GM10847 (cell line): Measurements from ENCODE around the gene WDR20.

Experiments used
- POLR2A ChIP-seq: IDR thresholded peaks from 2 replicates; pipeline ENCODE4 v1.6.1; 2011; ENCODE audit not compliant: insufficient read length; ENCODE audit errors: extremely low read depth

WDR20 gene

DNA sequence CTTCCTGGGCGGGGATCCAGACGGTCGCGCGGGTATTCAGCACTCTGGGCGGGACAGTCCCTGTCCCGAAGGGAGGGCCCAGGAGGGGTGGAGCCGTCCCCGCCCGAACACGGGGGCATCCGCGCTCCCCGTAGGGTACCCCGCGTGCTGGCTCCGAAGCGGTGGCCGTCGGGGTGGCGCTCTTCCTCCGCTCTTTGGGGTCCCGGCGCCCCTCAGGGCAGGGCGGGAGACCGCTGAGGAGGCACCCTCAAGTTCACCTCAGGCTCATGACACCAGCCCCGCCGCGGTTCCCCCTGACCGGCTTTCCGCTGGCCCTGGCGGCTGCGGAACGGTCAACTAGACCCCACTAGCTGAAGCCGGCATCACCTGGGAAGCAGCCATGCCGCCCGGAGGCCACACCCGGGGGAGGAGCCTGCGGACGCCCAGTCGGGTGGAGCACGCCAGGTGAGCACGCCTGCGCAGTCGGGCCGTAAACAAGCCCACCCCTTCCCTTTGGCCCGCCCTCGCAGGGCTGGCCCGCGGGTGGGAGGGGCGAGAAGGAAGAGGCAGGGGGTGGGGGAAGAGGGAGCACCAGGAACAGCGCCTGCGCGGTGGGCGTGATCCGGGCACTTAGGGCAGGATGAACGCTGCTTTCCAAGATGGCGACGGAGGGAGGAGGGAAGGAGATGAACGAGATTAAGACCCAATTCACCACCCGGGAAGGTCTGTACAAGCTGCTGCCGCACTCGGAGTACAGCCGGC lies at the start of gene WDR20:
TSS of gene WDR20 (plus strand) at position 612 of the 741 bp plus-strand sequence. CDS start at position 639, 27 bp downstream.
- TF ChIP-seq POLR2A: peak; percentile 41

DNA sequence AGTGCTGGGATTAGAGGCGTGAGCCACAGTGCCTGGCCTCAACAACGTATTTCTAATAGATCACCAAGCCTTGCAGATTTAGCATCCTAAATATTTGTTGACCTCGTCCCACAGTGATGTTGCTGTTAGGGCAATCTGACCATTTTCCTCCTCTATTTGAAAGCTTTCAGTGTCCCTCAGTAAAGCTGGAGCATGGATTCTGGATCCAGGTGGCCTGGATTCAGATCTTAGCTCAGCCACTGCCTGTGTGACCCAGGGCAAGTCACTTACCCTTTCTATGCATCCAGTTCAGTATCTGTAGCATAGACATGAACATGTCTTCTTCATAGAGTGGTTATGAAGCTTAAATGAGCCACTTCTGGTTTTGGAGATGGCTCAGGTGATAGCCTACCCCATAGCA lies 49.0 kb upstream of the WDR20 start:
- TF ChIP-seq POLR2A: no peak

DNA sequence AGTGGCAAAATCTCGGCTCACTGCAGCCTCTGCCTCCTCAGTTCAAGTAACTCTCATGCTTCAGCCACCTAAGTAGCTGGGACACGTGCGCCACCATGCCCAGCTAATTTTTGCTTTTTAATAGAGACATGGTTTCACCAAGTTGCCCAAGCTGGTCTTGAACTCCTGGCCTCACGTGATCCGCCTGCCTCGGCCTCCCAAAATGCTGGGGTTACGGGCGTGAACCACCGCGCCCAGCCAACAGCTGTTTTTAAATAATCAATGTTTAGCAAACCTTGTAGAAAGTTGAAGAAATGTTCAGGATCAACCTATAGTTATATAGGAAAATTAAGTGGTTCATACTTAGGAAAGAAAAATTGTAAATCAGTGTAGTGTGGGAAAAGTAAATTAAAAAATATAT lies 46.9 kb upstream of the WDR20 start:
- no peak for TF ChIP-seq POLR2A

DNA sequence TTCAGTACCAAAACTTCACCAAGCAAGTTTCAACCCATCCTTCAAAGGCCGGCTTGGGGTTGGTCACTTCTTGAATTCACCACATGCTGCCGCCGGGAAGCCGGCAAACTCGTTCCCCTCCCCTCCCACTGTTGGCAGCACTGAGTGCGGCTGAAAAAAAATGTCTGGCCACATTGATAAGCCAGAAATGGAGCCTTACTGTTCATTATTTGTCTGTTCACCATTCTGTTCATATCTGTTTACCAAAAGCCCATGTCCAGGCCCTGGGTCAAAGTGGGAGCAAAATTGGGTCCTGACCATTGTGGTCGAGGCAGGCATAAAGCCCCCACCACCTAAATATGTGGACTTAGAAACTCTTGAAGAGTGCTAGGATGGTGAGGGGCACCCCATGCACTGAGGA lies 45.6 kb upstream of the WDR20 start:
- TF ChIP-seq POLR2A: no peak

- TF ChIP-seq POLR2A: no peak
These were observed 44.3 kb upstream of the WDR20 start for GRCh38 chr14:102095231-102095870.

- TF ChIP-seq POLR2A: no peak
These were observed 43.7 kb upstream of the WDR20 start for GRCh38 chr14:102095871-102096568.

- TF ChIP-seq POLR2A: no peak
These were observed 43.0 kb upstream of the WDR20 start for GRCh38 chr14:102096569-102097188.

DNA sequence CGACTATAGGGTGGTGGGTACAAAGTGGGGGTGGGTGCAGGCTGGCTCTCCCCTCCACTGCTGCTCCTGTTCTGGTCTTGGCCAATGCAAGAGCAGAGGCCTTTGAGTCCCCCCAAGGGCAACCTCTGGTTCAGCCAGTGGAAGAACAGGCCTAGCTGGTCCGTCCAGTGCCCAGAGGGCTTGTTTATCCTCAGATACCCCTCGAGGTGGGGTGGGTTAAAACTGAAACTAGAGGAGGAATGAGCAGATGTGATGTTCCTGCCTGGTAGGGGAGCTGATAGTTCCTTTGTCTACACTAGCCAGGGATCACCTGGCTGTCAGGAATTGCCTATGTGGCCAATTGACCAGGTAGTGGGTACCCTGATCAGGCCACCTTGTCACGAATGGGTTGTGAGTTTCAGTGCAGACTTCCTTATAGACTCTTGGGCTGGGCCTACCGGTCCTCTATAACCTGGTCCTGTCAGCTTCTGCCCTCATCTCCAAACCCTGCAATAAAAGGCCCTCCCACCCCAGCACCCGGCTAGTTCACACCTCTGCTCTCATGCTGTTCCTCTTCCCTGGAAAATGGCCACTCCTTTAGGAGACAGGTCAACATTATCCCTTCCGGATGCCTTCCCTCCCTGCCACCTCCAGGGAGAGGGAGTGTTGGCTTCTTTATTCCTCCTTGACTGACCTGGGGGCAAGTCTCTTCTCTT lies 42.1 kb upstream of the WDR20 start:
- TF ChIP-seq POLR2A: no peak

GRCh38 chr14:102103062-102103695 lies 36.5 kb upstream of the WDR20 start:
- TF ChIP-seq POLR2A: no peak

- TF ChIP-seq POLR2A: no peak
These were observed 34.3 kb upstream of the WDR20 start for GRCh38 chr14:102105369-102105768.

- TF ChIP-seq POLR2A: no peak
These were observed 28.6 kb upstream of the WDR20 start for GRCh38 chr14:102111101-102111500.

DNA sequence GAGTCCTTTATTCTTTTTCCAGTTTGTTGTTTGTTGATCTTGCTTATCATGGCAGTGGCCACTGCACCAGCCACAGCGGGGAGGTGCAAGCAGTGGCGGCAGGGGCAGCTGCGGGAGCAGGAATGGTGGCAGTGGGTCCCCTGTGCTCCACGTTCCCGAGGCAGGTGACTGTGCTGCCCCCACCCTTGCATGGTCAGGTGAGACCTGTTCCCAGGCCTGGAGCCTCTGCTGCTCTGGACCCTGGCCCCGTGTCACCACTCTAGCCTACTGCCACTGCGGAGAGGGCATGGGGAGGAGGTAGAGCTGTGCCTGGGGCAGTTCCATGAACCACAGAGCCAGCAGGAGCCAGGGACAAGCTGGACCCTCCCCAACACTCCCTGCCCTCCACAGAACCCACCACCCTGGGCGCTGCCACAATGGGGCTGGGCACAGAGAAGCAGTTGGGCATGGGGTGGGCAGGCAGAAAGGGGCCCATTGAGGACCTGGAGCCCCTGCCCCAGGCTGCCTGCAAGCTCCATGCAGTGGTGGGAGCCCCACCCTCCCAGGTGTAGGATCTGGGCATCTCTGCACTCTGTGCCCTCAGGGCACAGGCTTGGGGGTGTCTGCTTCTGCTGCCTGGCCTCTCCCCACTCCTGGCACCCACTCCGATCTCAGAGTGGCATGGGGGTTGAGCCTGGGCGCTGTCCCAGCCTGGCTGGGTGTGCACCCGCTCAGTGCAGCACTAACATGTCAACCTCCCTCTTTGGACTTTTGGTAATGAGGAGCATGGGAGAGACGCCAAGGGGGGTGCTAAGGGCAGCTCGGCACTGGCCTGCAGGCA lies 23.1 kb upstream of the WDR20 start:
- no peak for TF ChIP-seq POLR2A

- no peak for TF ChIP-seq POLR2A
These were observed 21.8 kb upstream of the WDR20 start for GRCh38 chr14:102117852-102118251.

- no peak for TF ChIP-seq POLR2A
These were observed 18.8 kb upstream of the WDR20 start for GRCh38 chr14:102120888-102121287.
